Spleen (tissue), 7 donors: Measurements from ENCODE around the gene PRDM7.
"Not testable (repeated sequence)": the region's sequence is repeated elsewhere in the genome, so short reads cannot be mapped to it uniquely, and the experiment has no call there.

Source experiments
- POLR2A ChIP-seq, 3 donors: fragments of 450-650 bp; IDR thresholded peaks; one replicate each; pipeline ENCODE4 v1.5.1; 2017; ENCODE audit warnings: antibody characterized with exemption in 3 of 3, mild to moderate bottlenecking in 1 of 3
- TF ChIP-seq, protein P1 (sequence below), 11 experiments: fragments of 200-600 bp in 7 of 11; fragments of 450-650 bp in 4 of 11; sonication (generic) in 4 of 11; IDR thresholded peaks in 8 of 11; conservative IDR thresholded peaks in 3 of 11; 1 replicate in 7 of 11; 2 replicates in 4 of 11; pipeline versions ENCODE4 v1.4.0 to v1.8.0; 2016 to 2021; ENCODE audit warnings: antibody characterized with exemption in 11 of 11, inconsistent platforms in 4 of 11, mild to moderate bottlenecking in 1 of 11
- donor health status: DM: no; HTN: no; CAD: no; lungs with moderate emphysema.
- donor health status: DM: no; HTN: no; CAD: no.
- donor health status: DM: no; HTN: no; CAD: no.

DNA sequence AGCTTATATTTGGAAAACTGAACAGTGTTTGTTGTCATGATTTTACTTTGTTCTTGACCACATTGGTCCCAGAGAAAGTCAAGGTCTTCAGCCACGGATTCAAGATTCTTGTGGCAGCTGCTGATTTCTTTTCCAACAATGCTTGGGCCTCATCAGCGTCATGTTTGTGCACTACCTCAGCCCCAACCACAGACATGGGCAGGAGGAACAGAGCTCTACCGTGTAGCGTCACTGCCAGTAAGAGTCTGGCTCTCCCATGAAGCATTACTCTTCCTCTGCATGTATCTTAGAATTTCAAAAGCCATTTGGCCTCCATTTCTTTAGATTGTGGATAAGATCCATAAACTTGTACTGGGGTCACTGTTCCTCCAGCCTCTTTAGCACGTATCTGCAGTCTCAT lies 23.1 kb upstream of the PRDM7 start:
- TF ChIP-seq POLR2A (IDR thresholded peaks at IDR 0.05): not testable (repeated sequence)
- TF ChIP-seq, protein P1, sequence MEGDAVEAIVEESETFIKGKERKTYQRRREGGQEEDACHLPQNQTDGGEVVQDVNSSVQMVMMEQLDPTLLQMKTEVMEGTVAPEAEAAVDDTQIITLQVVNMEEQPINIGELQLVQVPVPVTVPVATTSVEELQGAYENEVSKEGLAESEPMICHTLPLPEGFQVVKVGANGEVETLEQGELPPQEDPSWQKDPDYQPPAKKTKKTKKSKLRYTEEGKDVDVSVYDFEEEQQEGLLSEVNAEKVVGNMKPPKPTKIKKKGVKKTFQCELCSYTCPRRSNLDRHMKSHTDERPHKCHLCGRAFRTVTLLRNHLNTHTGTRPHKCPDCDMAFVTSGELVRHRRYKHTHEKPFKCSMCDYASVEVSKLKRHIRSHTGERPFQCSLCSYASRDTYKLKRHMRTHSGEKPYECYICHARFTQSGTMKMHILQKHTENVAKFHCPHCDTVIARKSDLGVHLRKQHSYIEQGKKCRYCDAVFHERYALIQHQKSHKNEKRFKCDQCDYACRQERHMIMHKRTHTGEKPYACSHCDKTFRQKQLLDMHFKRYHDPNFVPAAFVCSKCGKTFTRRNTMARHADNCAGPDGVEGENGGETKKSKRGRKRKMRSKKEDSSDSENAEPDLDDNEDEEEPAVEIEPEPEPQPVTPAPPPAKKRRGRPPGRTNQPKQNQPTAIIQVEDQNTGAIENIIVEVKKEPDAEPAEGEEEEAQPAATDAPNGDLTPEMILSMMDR (IDR thresholded peaks at IDR 0.05 in 8 of 11, conservative IDR thresholded peaks at IDR 0.05 in 3 of 11): not testable (repeated sequence)
